ENCODE data around the gene NOC2L.
"Not testable (repeated sequence)": the region's sequence is repeated elsewhere in the genome, so short reads cannot be mapped to it uniquely, and the experiment has no call there.

NOC2L gene

DNA sequence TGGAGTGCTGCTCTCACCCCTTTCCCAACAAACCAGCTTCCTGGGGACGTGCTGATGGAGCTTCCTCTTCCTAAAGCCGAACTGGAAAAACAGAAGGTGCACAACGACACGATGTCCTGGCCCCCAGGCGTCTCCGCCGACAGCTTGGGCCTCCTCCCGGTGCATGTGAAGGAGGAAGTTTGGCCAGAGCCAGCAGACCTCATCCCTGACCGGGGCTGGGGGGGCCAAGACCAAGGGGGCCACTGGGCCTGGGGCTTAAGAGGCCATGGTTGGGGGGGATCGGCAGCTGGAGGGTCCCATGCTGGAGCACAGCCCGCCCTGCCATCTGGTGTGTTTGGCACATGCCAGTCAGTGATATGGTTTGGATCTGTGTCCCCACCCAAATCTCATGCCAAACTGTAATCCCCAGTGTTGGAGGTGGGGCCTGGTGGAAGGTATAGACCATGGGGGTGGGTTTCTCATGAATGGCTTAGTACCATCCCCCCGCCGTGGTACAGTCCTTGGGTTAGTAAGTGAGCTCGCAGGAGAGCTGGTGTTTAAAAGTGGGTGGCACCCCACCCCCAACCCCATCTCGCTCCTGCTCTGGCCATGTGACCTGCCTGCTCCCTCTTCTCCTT, 34.4 kb upstream of the NOC2L start:
- no peak for DNase-seq

DNA sequence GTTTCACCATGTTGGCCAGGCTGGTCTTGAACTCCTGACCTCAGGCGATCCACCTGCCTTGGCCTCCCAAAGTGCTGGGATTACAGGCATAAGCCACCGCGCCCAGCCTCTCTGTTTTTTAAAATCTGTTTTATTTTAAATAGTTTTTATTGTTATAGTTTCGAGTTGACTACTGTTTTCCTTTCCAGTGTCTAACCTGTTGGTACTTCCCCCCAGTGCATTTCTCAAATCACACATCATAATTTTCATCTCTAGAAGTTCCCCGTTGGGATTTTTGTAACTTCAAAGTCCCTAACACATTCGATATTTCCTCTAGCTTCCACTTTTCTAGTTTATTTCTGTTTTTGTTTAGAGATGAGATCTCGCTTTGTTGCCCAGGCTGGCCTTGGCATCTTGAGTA, 33.3 kb upstream of the NOC2L start:
- no peak for DNase-seq

- no peak for DNase-seq
Observed at GRCh38 chr1:991895-992294, 32.8 kb upstream of the NOC2L start.

DNA sequence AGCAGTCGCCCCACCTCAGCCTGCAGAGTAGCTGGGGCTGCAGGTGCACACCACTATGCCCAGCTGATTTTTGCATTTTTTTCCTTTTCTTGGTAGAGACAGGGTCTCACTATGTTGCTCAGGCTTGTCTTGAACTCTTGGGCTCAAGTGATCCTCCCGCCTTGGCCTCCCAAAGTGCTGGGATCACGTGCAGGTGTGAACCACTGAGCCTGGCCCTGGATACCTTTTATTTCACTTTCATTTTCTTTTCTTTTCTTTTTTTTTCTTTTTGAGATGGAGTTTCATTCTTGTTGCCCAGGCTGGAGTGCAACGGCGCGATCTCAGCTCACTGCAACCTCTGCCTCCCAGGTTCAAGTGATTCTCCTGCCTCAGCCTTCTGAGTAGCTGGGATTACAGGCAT, 32.2 kb upstream of the NOC2L start:
- not testable (repeated sequence) for DNase-seq

DNA sequence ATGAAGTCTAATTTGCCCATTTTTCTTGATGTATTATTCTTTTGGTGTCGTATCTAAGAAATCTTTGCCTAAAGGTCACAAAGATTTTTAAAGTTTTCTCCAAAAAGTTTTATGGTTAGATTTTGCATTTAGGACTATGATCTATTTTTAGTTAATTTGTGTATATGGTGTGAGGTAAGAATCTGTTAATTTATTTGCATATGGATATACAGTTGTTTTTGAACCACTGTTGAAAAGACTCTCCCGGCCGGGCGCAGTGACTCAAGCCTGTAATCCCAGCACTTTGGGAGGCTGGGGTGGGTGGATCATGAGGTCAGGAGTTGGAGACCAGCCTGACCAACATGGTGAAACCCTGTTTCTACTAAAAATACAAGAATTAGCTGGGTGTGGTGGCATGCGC, 29.0 kb upstream of the NOC2L start:
- DNase-seq: not testable (repeated sequence)

GRCh38 chr1:985126-985525, 26.1 kb upstream of the NOC2L start:
- DNase-seq: no peak

GRCh38 chr1:984476-984814, 25.4 kb upstream of the NOC2L start:
- DNase-seq: no peak

DNA sequence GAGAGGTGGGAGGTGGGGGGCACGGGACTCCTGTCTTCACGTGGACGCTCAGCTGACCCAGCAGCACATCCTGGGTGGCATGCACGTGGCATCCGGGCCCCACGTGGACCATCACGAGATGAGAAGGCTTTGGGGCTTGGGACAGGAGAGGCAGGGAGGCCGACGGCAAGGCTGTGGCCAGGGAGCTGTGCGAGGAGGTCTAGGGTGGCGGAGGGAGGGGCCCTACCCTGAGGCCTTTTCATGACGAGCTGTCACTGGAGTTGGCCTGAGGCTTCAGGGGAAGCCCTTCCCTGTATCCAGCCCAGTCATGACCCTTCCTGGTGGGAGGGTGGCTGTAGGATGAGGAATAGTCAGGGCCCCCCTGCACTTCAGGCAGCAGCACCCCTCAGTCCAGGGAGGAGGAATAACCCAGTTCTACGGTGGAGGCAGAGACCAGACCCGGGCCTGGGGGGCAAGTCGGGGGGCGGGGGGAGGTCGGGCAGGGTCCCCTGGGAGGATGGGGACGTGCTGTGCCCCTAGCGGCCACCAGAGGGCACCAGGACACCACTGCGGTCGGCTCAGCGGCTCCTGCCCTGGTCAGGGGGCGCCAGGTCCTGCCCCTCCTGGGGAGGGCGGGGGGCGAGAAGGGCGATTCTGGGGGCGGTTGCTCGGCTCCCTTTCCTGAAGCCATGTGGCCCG, 24.9 kb upstream of the NOC2L start:
- DNase-seq: no peak

DNA sequence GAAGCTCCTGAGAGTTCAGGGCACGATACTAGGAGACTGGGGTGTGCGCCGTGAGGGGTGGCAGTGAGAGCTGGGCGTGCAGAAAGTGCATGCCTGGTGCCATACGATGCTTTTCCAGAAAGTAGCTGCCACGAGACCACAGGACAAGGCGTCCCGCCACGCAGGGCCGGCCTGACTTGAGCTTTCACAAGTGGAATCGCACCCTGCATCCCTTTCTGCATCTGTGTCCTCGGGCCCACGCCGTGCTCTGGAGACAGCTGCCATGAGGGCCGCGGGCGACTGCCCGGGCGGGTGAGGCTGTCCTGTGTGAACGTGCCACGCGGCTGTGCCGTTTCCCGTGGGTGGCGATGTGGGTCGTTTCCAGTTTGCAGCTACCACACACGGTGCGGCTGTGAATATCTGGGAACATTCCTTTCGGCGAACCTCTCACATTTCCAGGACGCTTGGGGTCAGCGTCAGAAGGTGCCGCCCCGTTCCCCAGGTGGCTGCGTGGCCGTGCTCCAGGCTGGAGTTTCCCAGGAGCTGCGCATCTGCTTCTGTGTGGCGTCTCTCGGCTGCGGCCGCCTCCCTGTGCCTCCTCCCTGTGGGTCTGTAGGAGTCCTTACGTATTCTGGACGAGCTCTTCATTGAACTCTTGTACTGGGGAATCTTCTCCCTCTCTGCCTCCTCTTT, 23.8 kb upstream of the NOC2L start:
- no peak for DNase-seq

- DNase-seq: no peak
Observed at GRCh38 chr1:981955-982558, 23.0 kb upstream of the NOC2L start, which contains the start of gene PERM1. PERM1 (minus strand) TSS chr1:982093; CDS start chr1:981029, 1,064 bp downstream.

- no peak for DNase-seq
Observed at GRCh38 chr1:981491-981954, 22.5 kb upstream of the NOC2L start.

DNA sequence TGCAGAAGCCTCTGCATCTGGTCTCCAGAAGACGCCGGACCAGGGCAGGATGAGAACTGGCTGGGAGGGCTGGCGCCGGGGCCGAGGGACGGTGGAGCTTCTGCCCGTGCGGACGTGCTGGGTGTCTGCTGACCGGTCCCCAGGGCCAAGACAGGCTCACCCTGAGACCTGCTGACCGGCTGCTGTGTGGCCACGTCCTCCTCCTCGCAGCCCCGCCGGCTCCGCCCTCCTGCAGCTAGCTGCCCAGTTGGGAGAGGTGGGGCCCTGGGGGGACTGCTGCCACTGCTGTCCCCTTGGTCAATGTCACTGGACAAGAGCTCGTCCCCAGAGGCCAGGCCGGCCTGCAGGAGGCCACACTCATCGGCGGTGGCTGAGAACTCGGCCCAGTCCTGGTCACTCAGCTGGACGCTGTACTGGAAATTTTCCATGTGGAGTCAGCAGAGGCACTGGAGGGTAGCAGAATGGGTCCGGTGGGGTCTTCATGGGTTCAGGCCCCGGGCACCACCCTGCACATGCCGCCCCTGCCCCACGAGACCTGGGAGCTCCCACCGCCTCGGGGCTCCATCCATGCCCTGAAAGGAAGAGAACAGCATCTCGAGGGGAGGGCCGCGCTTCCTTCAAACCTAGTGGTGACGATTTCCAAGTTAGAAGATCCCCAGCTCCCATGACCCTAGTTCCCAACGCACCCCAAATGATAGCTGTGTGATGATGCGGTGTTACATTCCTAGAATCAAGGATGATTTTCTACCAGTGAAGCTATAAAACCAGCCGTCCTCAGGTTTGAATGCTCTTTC, 21.7 kb upstream of the NOC2L start:
- DNase-seq: no peak

- DNase-seq: no peak
Observed at GRCh38 chr1:980137-980571, 21.1 kb upstream of the NOC2L start.

DNA sequence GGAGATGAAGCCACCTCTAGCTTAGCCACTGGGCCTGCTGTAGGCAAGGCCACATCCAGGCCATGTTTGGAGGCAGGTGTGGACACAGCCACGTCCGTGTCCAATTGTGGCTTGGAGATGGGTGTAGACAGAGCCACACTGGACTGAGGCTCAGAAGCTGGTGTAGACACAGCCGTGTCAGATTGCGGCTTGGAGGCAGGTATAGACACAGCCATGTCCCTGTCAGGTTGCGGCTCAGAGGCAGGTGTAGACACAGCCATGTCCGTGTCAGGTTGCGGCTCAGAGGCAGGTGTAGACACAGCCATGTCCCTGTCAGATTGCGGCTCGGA, 20.7 kb upstream of the NOC2L start:
- DNase-seq: no peak

- DNase-seq: no peak
Observed at GRCh38 chr1:978835-979743, 20.0 kb upstream of the NOC2L start.

- no peak for DNase-seq
Observed at GRCh38 chr1:978069-978834, 19.2 kb upstream of the NOC2L start.

DNA sequence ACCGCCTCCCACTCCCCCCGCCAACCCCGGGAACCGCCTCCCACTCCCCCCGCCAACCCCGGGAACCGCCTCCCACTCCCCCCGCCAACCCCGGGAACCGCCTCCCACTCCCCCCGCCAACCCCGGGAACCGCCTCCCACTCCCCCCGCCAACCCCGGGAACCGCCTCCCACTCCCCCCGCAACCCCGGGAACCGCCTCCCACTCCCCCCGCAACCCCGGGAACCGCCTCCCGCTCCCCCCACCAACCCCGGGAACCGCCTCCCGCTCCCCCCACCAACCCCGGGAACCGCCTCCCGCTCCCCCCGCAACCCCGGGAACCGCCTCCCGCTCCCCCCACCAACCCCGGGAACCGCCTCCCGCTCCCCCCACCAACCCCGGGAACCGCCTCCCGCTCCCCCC, 17.7 kb upstream of the NOC2L start:
- DNase-seq: not testable (repeated sequence)

DNA sequence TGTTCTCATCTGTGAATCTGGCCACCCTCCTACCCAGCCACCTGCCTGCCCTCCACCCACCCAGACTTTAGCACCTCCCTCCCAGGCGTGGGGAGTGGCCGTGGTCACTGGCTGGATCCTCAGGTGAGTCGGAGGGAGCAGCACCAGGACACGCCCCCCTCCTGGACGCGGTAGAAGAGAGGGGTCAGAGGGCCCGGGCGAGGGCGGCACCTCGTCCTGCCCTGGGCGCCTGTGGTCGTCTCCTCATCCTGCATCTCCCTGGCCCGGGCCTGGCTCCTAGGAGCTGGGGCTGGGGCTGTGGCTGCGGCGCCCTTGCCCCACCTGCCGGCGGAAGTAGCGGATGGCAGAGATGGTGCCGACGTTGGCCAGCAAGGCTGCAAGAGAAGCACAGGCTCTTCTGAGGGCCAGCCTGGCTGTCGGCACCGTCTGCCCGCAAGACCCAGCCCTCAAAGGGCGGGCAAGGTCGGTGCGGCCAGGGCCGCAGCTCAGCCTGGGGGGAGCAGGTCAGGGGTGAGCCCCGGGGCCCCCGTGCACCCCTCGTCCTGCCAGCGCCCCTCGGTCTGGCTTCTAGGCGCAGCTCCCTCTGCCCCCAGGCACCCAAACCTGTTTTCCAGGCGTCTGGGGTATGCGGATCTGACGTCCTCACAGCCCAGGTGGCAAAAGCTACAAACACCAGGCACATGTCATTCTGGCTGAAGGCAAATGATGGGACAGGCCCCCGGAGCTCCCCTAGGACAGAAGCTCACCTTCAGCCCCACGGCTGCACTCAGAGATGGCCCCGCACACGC, 17.0 kb upstream of the NOC2L start:
- DNase-seq: peak; percentile 62

- no peak for DNase-seq
Observed at GRCh38 chr1:975365-975764, 16.3 kb upstream of the NOC2L start.

- DNase-seq: no peak
Observed at GRCh38 chr1:974687-975328, 15.8 kb upstream of the NOC2L start.

All from HCEC 1CT (cell line).